ENCODE measurements around the gene SYT1.
A peak's percentile ranks its signal among the peaks of the same experiment; 100 is the strongest.
"Not testable (repeated sequence)": the region's sequence is repeated elsewhere in the genome, so short reads cannot be mapped to it uniquely, and the experiment has no call there.

The SYT1 gene

DNA sequence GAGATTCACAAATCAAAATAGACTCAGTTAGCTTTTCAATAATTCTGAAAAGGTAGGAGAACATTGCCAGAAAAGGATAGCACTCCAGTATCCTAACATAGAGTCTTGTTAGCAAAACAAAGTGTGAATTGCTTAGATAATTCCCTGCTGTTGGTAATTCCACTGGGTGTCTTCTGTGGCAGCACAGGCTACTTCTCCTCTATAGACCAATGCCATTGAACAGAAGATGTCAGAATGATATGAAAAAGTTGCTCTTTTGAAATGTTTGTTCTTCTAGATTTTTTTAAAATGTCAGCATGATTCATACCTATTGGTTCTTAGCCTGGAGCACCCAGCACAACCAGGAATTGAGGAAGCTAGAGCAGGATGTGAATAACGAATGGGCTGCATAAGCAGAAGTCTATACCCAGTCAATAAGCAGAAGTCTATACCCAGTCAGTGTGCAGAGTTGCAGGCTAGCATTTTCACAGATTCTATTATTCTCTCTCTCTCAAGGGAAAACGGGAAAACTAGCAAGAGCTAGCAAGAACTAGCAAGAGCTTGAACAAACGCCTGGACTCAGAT lies 112.8 kb downstream of the SYT1 start:
- DNase-seq = no peak

DNA sequence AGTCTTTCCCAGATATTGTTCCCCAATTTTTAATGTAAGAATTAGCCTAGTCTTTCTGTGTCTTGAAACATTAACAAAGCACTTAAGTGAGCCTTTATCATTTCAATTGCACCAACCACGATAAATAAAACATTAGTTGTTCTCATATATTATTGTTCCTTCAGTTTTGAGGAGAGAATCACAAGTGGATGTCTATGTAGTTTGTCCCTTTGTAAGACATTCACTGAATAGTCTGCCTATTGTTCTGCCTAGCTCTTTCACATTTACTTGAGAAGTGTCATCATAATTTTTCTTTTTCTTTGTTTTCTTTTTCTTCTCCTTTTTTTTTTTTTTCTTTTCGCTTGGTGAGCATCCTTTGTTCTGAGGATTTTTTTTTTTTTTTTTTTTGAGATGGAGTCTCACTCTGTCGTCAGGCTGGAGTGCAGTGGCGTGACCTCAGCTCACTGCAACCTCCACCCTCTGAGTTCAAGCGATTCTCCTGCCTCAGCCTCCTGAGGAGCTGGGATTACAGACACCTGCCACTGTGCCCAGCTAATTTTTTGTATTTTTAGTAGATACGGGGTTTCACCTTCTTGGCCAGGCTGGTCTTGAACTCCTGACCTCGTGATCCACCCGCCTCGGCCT lies 129.7 kb downstream of the SYT1 start:
- no peak for DNase-seq

DNA sequence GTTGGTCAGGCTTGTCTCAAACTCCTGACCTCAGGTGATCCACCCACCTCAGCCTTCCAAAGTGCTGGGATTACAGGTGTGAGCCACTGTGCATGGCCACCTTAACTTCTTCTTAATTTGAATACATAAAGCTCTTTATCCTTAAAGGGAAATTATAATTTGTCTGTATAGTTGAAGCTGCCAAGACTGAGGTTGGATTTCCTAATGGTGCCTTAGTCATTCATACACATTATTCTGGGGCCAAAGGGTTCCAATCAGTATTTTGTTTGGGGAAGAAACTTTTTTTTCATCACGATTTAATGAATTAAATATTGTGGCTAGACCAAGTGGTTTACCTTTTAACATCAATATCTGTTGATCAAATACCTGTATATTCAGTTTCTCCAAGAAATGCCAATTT lies 135.9 kb downstream of the SYT1 start:
- DNase-seq = no peak

DNA sequence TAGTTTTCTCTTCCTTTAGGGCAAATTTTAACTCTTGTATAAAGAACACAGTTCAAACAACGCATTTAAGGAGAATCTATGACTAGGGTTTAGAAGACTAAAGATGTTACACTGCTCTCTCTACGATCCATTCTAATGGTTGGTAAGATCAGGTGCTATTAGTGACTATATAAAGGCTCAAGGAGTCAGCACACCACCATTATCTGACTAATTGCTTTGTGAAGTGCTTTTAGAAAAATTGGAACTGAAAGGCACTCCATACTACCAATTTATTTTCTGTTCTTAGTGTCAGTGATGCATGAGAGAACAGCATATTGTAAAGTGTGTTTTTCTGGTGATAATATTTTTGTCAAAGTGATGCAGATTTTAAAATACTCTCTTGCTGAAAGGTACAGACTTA lies 136.8 kb downstream of the SYT1 start:
- DNase-seq = peak; percentile 90

DNA sequence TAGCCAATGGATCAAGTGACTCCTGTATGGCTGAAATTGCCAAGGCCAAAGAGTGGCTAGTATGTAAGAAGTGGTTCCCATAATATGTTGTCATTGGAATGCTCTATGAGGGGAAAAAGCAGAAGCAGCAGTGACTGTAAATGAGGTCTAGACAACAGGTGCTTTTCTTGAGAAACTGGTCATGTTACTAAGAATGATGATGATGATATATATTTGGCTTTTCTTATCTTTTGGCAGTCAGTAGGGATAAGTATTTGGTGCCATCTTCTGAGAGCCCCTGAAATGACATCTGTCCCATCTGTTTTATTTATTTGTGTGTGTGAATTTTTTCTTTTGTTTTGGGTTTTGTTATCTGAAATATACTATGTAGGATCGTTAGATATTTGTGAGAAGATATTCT lies 141.7 kb downstream of the SYT1 start:
- no peak for DNase-seq

DNA sequence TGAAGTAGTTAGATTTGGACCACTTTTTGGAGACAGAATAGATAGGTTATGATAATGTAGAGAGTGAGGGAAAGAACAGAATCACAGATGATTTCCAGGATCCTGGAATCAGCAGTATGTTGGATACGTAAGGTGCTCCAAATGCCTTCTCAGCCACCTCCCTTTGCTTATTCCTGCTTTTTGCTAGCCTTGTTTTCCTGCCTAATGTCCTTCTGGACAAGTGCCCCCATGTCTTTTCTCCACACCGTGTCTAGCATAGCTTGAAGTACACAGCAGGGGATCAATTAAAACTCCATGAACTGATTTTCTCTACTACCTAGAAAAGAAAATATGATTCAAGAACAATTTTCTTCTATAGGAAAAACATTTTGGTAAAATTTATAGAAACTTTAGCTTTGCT lies 144.0 kb downstream of the SYT1 start:
- DNase-seq = no peak

DNA sequence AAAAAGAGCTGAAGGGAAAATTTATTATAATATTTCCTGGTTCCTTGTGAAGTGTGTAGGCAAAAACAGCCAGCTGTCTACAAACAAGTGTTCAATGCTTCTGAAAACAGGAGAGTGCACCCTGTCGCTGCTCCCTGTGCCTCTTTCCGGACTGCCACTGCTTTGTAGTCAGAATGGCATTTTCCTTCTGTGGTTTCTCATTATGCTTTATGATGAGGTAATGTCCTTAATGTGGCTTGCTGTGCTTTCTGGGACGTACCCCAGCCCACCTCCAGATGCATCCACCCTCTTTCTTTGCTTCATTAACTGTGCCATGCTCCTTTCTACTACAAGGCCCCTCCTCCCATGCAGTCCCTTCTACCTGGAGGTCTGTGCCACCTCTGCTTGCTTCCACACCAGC lies 148.1 kb downstream of the SYT1 start:
- no peak for DNase-seq

DNA sequence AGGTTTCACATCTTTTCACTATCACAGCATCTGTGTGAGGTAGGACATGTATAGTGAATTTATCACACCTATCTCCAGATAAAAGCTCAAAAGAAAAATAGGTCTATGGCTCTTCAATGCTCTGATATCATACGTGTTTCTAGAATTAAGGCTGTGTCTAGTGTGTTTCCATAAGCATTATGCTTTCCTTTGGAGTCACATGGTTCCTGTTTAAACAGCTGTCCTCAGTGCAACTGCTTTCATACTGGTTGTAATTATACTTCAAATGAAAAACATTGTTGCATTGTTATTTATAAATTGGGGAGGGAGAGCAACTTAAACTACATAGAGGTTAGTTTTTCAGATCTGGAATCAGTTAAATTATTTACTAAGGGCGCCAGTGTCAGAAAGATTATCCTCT lies 151.6 kb downstream of the SYT1 start:
- peak; percentile 71 for DNase-seq

DNA sequence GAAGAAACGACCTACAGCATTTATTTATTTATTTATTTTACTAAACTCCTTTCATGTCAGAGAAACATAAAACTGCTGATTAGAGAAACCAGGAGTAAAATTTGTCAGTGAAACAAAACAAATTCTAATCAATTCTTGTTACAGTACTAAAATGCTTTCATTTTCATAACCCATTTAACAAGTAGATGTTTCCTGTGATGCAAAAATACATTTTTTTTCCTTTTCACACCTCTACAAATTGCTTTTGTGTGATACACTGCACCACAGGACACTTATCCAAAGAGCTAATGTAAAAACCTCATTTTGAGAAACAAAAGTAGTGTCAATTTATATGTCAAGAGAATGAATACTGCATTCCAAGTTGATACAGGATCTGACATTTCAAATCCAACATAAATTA lies 155.1 kb downstream of the SYT1 start:
- no peak for DNase-seq

DNA sequence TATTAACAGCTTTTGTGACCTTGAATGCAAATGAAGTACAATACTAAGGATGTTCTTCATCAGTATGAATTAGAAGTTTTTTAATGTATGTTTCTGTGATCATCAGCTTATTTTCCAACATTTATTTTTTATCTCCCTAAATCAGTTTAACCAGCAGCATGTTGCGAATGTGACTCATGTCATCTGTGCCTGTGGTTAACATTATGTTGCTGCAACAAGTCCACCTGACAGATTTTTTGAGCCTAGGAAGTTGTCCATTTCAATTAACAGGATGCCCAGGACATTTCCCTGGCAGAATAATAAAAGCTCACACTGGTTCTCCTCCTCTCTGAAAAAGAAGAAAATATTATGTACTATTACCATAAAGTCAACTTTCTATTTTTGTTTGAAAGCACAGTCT lies 155.5 kb downstream of the SYT1 start:
- DNase-seq = no peak

DNA sequence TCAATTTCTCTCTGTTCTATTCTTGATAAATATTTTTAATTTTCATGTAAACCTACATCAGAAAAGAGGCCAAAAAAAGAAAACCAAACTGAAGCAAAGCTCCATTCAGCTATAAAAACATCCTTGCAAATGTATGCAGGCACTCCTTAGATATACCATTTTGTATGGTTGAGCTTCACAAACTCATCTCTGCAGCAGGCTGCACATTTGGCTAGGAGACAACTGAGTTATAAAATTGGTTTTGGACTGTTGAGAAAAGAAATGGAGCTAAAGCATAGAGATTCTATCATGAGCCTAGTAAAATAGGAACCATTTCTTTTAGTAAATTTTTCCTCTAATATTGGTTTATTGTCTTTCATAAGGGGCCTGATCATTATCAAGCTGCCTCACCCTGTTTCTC lies 156.4 kb downstream of the SYT1 start:
- DNase-seq = no peak

DNA sequence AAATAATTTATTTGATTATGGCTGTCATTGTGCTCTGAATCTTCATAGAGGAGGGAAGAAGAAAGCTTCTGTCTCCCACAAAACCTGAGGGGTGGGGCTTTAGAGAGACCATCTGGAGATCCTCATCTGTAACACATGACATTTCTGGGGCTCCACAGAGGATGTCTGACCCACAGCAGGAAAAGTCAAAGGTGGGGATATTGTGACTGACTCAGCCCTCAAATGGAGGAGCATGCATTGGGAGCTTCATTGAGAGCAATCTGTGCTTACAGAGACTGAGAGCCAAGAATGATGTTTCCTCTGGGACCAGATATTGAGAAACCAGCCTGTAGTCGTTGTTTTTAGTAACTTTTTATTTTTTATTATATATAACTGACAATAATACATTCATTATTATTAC lies 158.7 kb downstream of the SYT1 start:
- DNase-seq = no peak

DNA sequence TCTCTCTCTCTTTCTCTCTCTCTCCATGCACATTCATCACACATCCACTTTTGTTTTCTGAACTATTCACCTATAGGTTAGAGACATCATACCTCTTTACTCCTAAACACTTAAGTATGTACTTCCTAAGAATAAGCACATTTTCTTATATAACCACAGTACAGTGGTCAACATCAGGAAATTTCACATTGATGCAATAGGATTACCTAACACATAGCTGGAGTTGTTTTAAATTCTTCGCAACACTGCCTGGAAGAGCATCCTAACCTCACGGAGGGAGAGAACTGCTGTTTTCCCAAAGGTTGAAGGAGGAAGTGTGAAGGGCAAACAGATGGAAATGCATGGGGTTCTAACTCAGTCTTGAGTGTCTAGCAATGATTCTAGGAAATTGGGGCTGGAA lies 159.2 kb downstream of the SYT1 start:
- no peak for DNase-seq

DNA sequence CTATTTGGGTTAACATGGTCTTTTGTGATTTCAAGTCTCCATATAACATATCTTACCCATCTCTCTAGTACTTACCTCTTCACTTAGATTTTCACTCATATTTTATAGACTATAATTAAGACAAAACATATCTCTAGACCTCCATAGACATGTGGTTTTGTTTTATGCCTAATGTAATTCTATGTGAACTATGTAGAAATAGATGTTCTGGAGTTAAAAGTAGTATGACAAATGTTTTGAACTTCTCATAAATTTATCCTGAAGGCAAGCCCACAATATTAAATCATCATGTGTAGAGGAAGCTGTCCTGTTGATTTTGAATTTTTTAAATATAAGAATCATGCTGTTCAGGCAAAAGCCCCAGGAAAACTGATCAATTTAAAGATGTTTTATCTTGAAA lies 169.2 kb downstream of the SYT1 start:
- no peak for DNase-seq

DNA sequence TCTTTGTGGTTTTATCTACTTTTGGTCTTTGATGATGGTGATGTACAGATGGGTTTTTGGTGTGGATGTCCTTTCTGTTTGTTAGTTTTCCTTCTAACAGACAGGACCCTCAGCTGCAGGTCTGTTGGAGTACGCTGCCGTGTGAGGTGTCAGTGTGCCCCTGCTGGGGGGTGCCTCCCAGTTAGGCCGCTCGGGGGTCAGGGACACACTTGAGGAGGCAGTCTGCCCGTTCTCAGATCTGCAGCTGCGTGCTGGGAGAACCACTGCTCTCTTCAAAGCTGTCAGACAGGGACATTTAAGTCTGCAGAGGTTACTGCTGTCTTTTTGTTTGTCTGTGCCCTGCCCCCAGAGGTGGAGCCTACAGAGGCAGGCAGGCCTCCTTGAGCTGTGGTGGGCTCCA lies 180.2 kb downstream of the SYT1 start:
- DNase-seq = not testable (repeated sequence)

DNA sequence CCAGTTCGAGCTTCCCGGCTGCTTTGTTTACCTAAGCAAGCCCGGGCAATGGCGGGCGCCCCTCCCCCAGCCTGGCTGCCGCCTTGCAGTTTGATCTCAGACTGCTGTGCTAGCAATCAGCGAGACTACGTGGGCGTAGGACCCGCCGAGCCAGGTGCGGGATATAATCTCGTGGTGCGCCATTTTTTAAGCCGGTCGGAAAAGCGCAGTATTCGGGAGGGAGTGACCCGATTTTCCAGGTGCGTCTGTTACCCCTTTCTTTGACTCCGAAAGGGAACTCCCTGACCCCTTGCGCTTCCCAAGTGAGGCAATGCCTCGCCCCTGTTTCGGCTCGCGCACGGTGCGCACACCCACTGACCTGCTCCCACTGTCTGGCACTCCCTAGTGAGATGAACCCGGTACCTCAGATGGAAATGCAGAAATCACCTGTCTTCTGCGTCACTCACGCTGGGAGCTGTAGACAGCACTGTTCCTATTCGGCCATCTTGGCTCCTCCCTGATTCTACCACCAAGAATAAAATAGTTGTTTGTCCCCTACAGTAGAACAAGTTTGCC lies 180.7 kb downstream of the SYT1 start:
- DNase-seq = not testable (repeated sequence)

DNA sequence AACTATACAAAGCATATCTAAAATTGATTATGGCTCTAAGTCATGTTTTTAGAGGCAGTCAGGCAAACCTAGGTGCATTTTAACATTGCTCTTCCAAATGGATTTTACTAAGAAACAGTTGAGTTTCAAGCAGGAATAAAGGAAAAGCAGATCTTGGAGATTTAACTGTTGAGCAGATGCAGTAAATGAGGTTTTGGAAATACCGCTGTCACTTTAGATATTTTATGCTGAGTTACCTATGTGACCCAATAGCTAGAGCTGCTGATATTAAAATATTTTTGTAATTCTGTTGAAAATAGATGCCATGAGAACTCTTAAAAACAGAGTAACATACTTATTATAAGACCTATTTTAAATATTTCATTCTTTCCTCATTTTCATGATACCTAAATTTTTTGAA lies 181.4 kb downstream of the SYT1 start:
- no peak for DNase-seq

DNA sequence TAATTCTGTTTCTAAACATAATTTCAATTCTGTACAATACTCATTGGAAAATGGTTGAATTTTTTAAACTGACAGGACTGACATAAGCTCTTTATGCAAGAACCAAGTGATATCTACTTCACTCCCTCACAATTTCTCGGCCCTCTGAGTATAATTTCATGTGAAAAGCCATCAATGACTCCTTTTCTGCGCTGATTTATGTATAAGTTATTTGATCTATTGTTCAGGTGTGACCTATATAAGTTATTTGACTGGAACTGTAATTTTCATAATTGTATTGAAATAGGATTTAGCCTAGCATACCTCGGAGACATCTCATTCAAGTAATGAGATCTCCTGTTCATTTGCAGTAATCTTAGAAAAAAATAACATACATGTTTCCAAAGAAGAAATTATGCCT lies 184.4 kb downstream of the SYT1 start:
- no peak for DNase-seq

DNA sequence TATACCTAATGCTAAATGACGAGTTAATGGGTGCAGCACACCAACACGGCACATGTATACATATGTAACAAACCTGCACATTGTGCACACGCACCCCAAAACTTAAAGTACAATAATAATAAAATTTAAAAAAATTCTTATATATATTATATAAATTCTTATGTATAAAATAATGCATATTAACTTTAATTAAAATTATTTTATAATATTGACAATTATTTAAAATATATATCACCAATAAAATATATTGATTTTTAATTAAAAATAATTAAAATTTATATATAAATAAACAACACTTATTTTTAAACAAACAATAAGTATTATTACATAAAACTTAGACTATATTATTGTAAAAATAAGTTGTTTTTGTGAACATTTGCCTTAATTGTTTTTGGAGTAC lies 188.8 kb downstream of the SYT1 start:
- DNase-seq = no peak

DNA sequence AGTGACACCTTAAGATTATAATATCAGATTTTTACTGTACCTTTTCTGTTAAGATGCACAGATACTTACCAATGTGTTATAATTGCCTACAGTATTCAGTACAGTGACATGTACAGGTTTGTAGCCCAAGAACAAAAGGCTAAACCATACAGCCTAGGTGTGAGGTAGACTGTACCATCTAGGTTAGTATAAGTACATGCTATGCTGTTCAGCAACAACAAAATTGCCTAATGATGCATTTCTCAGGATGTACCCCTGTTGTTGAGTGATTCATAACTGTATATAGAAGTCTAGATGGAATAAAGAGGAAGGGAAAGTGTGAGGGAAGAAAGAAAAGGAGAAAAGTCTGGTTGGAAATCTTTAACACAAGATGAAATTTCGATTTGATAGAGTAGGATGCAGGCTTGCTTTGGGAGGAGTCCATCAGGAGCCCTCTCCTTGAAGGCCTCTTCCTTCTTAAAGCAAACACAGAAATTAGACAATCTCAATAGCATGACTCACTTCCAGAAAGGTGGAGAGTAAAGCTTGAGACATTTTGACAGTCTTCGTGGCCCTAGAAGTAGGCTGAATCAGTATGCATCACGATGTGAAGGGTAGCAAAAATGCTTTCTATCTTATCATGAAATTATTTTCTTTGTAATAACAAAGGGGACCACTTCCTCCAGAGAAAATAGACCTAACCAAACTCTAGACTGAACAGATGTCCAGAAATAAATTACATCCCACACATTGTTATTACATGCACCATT lies 191.5 kb downstream of the SYT1 start:
- no peak for DNase-seq

DNA sequence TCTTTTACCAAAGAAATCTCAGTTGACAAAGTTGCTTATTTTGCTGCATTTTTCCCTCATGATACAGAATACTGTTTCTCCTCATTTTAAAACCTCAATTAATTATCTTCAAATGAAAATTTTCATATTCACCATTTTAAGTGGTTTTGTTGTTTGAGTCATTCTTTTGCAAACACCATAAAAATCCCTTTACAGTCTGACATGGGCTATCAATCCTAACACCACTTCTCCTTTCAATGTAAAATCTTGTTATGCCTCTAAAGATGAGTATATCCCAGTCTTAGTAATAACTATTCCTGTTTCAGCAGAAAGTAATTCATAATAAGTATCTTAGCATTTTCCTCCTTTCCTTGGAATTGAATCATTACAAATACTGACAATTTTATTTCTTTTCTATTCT lies 192.2 kb downstream of the SYT1 start:
- no peak for DNase-seq

DNA sequence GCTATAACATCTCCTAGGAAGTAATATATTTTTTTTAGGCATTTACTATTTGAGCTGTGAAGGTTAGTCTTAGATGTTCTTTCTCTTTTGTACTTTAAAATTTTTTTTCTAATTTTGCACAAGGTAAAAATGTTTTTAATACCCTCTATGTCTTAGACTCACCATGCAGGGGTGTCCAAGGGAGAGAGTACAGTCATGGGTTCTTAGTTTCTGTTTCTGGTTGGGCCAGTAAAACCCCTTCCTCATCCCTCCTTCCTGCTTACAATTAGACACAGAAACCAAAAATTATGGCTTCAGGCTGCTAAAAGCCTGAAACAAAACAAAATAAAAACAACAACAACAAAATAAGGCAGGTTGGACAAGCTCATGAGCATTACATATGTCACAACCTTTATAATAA lies 193.0 kb downstream of the SYT1 start:
- no peak for DNase-seq

DNA sequence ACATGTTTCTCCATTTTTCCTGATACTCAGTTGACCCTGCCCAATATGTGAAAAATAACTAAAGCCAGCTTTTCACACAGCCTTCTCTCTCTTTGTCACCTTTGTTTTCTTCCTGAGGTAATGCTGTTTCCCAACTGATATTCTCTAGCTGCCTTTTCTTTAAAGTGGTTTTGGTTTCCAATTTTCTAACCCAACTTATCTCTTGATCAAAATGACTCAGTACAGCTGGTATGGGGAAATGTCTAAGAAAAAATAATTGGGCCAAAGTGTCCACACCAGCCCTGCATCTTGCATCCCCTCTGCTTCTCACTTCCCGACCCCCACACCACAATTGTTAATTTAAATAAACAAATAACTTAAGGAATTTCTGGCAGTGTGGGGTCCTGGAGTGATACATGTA lies 193.8 kb downstream of the SYT1 start:
- DNase-seq = no peak

DNA sequence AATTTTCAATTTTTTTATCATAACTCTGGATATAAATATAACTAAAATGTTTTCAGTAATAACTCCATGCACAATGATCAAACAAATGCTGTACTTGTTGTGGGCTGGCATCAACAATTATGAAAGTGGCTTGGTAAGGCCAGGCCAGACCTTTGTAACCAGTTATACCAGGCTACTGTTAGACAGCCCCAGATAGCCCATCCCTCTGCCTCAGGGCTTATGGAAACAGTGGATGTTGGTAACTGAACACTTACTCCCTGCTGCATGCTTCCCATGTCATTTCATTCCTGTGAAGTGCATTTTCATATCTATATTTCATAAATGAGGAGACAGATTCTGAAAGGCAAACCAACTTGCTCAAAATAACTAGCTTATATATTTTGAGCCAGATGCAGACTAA lies 195.0 kb downstream of the SYT1 start:
- DNase-seq = no peak

DNA sequence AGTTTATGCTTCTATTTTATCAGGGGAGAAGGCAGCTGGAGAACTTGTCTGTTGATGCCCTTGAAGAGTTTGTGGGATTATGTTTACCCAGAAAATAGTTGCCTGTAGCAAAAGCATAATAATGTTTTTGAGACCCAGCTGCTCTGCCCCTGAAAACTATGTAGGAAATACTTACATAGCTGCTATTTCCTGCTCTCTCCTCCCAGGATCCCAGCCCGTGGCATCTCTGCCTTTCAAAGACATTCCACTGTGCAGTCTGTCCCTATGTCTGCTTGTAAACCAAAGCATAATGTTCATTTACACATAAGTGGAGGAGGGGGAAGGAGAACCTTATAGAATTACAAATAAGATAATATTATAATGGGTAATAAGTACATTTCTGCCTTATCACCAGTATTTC lies 198.7 kb downstream of the SYT1 start:
- DNase-seq = no peak

All from NCI-H1105 (cell line).